Activated naive CD4-positive, alpha-beta T cell treated with anti-CD3 and anti-CD28 coated beads, Interleukin-2, amount 50 U/mL, for 16 hours (primary cell): ENCODE results near the gene MED12L.

Source experiments
- DNase-seq: peaks from one replicate; pipeline ENCODE4 v3.0.0-alpha.2; 2020

The MED12L gene

GRCh38 chr3:151303751-151304150 lies 218.3 kb downstream of the MED12L start:
- DNase-seq: no peak

- peak; percentile 14 for DNase-seq
Observed at GRCh38 chr3:151305060-151305774, 219.8 kb downstream of the MED12L start.

GRCh38 chr3:151305775-151306151 lies 220.3 kb downstream of the MED12L start:
- no peak for DNase-seq

- DNase-seq: no peak
Observed at GRCh38 chr3:151306168-151306810, 220.8 kb downstream of the MED12L start.

- DNase-seq: no peak
Observed at GRCh38 chr3:151307131-151307530, 221.7 kb downstream of the MED12L start.

GRCh38 chr3:151307583-151308488 lies 222.4 kb downstream of the MED12L start:
- no peak for DNase-seq

GRCh38 chr3:151309566-151309965 lies 224.1 kb downstream of the MED12L start:
- no peak for DNase-seq

GRCh38 chr3:151312972-151313371 lies 227.5 kb downstream of the MED12L start:
- no peak for DNase-seq

- DNase-seq: no peak
Observed at GRCh38 chr3:151314137-151314536, 228.7 kb downstream of the MED12L start.

- no peak for DNase-seq
Observed at GRCh38 chr3:151314593-151314992, 229.1 kb downstream of the MED12L start.

GRCh38 chr3:151315136-151315535 lies 229.7 kb downstream of the MED12L start:
- DNase-seq: no peak

- no peak for DNase-seq
Observed at GRCh38 chr3:151315846-151316245, 230.4 kb downstream of the MED12L start.

- DNase-seq: no peak
Observed at GRCh38 chr3:151316267-151316991, 231.0 kb downstream of the MED12L start, which contains the start of gene GPR87. Gene GPR87, minus strand, starts transcription at chr3:151316820. Its CDS starts 16,720 bp downstream, at chr3:151300100.

- DNase-seq: no peak
Observed at GRCh38 chr3:151318313-151318712, 232.8 kb downstream of the MED12L start.

- no peak for DNase-seq
Observed at GRCh38 chr3:151318991-151319390, 233.5 kb downstream of the MED12L start.

GRCh38 chr3:151319628-151320027 lies 234.2 kb downstream of the MED12L start:
- no peak for DNase-seq

GRCh38 chr3:151320131-151320530 lies 234.7 kb downstream of the MED12L start:
- DNase-seq: no peak

- no peak for DNase-seq
Observed at GRCh38 chr3:151321526-151321925, 236.1 kb downstream of the MED12L start.

- DNase-seq: no peak
Observed at GRCh38 chr3:151322511-151322910, 237.0 kb downstream of the MED12L start.

GRCh38 chr3:151327571-151328198 lies 242.2 kb downstream of the MED12L start:
- DNase-seq: no peak

GRCh38 chr3:151328298-151328995 lies 243.0 kb downstream of the MED12L start:
- no peak for DNase-seq

GRCh38 chr3:151329363-151329762 lies 243.9 kb downstream of the MED12L start, which contains the start of gene P2RY13:
Gene P2RY13, minus strand, starts transcription at chr3:151329549. Its CDS starts 21 bp downstream, at chr3:151329528.
- no peak for DNase-seq
